Astrocyte (in vitro differentiated cells and primary cell): ENCODE data around the gene NOP56. TPM values are rescaled to one million over a fixed set of nuclear protein-coding genes. Genes with fewer than 3 reads are reported as not detected.

Source experiments
- DNase-seq: peaks from one replicate; pipeline ENCODE4 v3.0.0-alpha.2; 2010; ENCODE audit warnings: low read depth
- FAIRE-seq: peaks from 2 replicates; lab custom pipeline; 2011; peaks lifted over from hg19 to GRCh38; lab: Jason Lieb, UNC
- H2AFZ ChIP-seq: 2 replicates; pipeline ENCODE4 v1.6.0; 2012; ENCODE audit warnings: low read depth, low read length, inconsistent platforms
- H3K27ac ChIP-seq: 2 replicates; pipeline ENCODE4 v1.5.1; 2011; ENCODE audit warnings: low read depth, low read length, inconsistent platforms
- H3K27me3 ChIP-seq: 2 replicates; pipeline ENCODE4 v1.6.0; 2011; ENCODE audit warnings: low read length, inconsistent platforms; ENCODE audit not compliant: insufficient read depth
- H3K36me3 ChIP-seq: 2 replicates; pipeline ENCODE4 v1.5.1; 2011; ENCODE audit warnings: low read length, inconsistent platforms; ENCODE audit not compliant: insufficient read depth
- H3K4me1 ChIP-seq: 2 replicates; pipeline ENCODE4 v1.5.1; 2011; ENCODE audit warnings: low read length, inconsistent platforms; ENCODE audit not compliant: insufficient read depth
- H3K4me2 ChIP-seq: 2 replicates; pipeline ENCODE4 v1.6.0; 2012; ENCODE audit warnings: low read length, inconsistent platforms
- H3K4me3 ChIP-seq: 2 replicates; pipeline ENCODE4 v1.5.1; 2011; ENCODE audit warnings: low read depth, mild to moderate bottlenecking, low read length, inconsistent platforms; ENCODE audit not compliant: insufficient read depth
- H3K79me2 ChIP-seq: 2 replicates; pipeline ENCODE4 v1.6.0; 2012; ENCODE audit warnings: mild to moderate bottlenecking, low read length, inconsistent platforms; ENCODE audit not compliant: insufficient read depth
- H3K9ac ChIP-seq: 2 replicates; pipeline ENCODE4 v1.6.0; 2012; ENCODE audit warnings: mild to moderate bottlenecking, low read length, inconsistent platforms
- H3K9me3 ChIP-seq: 2 replicates; pipeline ENCODE4 v1.5.1; 2012; ENCODE audit warnings: low read depth, mild to moderate bottlenecking, low read length, inconsistent platforms; ENCODE audit not compliant: insufficient read depth
- H4K20me1 ChIP-seq: 2 replicates; pipeline ENCODE4 v1.6.0; 2012; ENCODE audit warnings: low read length, inconsistent platforms; ENCODE audit not compliant: insufficient read depth
- H3K27ac Mint-ChIP-seq: one replicate; pipeline ENCODE4 v1.8.0; 2021; ENCODE audit warnings: mild to moderate bottlenecking, mixed read lengths; ENCODE audit not compliant: unreplicated experiment
- H3K27me3 Mint-ChIP-seq: one replicate; pipeline ENCODE4 v1.8.0; 2021; ENCODE audit warnings: low read depth, mixed read lengths; ENCODE audit not compliant: unreplicated experiment
- H3K36me3 Mint-ChIP-seq: one replicate; pipeline ENCODE4 v1.8.0; 2021; ENCODE audit warnings: low read depth, mixed read lengths; ENCODE audit not compliant: unreplicated experiment
- H3K4me1 Mint-ChIP-seq: one replicate; pipeline ENCODE4 v1.8.0; 2021; ENCODE audit warnings: low read depth, mixed read lengths; ENCODE audit not compliant: unreplicated experiment
- H3K4me3 Mint-ChIP-seq: one replicate; pipeline ENCODE4 v1.8.0; 2021; ENCODE audit warnings: mild to moderate bottlenecking, moderate library complexity, mixed read lengths; ENCODE audit not compliant: unreplicated experiment
- H3K9me3 Mint-ChIP-seq: one replicate; pipeline ENCODE4 v1.8.0; 2021; ENCODE audit warnings: mild to moderate bottlenecking, mixed read lengths; ENCODE audit not compliant: unreplicated experiment
- CTCF ChIP-seq: IDR thresholded peaks from 2 replicates; pipeline ENCODE4 v1.5.1; 2011; ENCODE audit warnings: low read depth, mild to moderate bottlenecking, inconsistent platforms, low read length, moderate library complexity; ENCODE audit not compliant: insufficient read depth
- EZH2 ChIP-seq: IDR thresholded peaks from 2 replicates; pipeline ENCODE4 v1.6.1; 2012; ENCODE audit warnings: mild to moderate bottlenecking, low read length, inconsistent platforms; ENCODE audit not compliant: insufficient read depth
- total RNA-seq: library from RNA; stranded (reverse); gene quantifications from 2 replicates; pipeline ENCODE4 v1.2.1, GENCODE V29; 2021

The NOP56 gene
- total RNA-seq, 1 donor from 2014 or later, result 292 TPM

GRCh38 chr20:2618815-2619214 is 33.6 kb upstream of the NOP56 start:
- no peak overlapping the region for H2AFZ ChIP-seq
- peaks cover 3% of the 10 kb centered on the region for H3K4me1 Mint-ChIP-seq
- FAIRE-seq, result no peak
- no peak overlapping the region for H3K4me3 Mint-ChIP-seq
- peaks cover 34% of the 10 kb centered on the region for H3K9me3 Mint-ChIP-seq
- TF ChIP-seq EZH2, result no peak
- TF ChIP-seq CTCF, result no peak
- H3K4me3 ChIP-seq, result no peak overlapping the region
- no peak for DNase-seq
- H3K27me3 Mint-ChIP-seq, result peaks cover 7% of the 10 kb centered on the region
- no peak overlapping the region for H3K27ac ChIP-seq
- H3K79me2 ChIP-seq, result no peaks in the 10 kb centered on the region
- no peaks in the 10 kb centered on the region for H3K27me3 ChIP-seq
- H3K4me1 ChIP-seq, result no peaks in the 10 kb centered on the region
- H3K36me3 ChIP-seq, result no peaks in the 10 kb centered on the region
- H3K27ac Mint-ChIP-seq, result no peak overlapping the region
- no peak overlapping the region for H3K4me2 ChIP-seq
- H3K9me3 ChIP-seq, result peaks cover 8% of the 10 kb centered on the region
- no peaks in the 10 kb centered on the region for H4K20me1 ChIP-seq
- peaks cover 3% of the 10 kb centered on the region for H3K36me3 Mint-ChIP-seq
- H3K9ac ChIP-seq, result no peak overlapping the region

- H3K4me3 Mint-ChIP-seq, result no peak overlapping the region
- TF ChIP-seq CTCF, result no peak
- no peak for TF ChIP-seq EZH2
- Histone ChIP-seq H4K20me1 (no peaks in the 10 kb centered on the region), H3K79me2 (no peaks in the 10 kb centered on the region), H3K9me3 (peaks cover 8% of the 10 kb centered on the region), H3K36me3 (no peaks in the 10 kb centered on the region), H3K27me3 (no peaks in the 10 kb centered on the region), H2AFZ (no peak overlapping the region), H3K4me3 (no peak overlapping the region), H3K27ac (no peak overlapping the region), H3K4me2 (no peak overlapping the region), H3K9ac (no peak overlapping the region), H3K4me1 (no peaks in the 10 kb centered on the region)
- peaks cover 7% of the 10 kb centered on the region for H3K27me3 Mint-ChIP-seq
- peaks cover 38% of the 10 kb centered on the region for H3K9me3 Mint-ChIP-seq
- no peak overlapping the region for H3K27ac Mint-ChIP-seq
- DNase-seq (no peak), FAIRE-seq (no peak)
- peaks cover 3% of the 10 kb centered on the region for H3K36me3 Mint-ChIP-seq
- peaks cover 3% of the 10 kb centered on the region for H3K4me1 Mint-ChIP-seq
Measured at GRCh38 chr20:2619337-2619736, 33.1 kb upstream of the NOP56 start.

GRCh38 chr20:2619961-2620595 is 32.4 kb upstream of the NOP56 start:
- Mint-ChIP-seq H3K4me3 (no peak overlapping the region), H3K4me1 (peaks cover 3% of the 10 kb centered on the region), H3K9me3 (peaks cover 40% of the 10 kb centered on the region), H3K27ac (peak overlapping the region; percentile 29), H3K36me3 (peaks cover 3% of the 10 kb centered on the region), H3K27me3 (peaks cover 7% of the 10 kb centered on the region)
- Histone ChIP-seq H3K27ac (no peak overlapping the region), H3K4me2 (no peak overlapping the region), H3K4me1 (no peaks in the 10 kb centered on the region), H3K9ac (no peak overlapping the region), H4K20me1 (no peaks in the 10 kb centered on the region), H3K4me3 (no peak overlapping the region), H3K27me3 (no peaks in the 10 kb centered on the region), H3K36me3 (no peaks in the 10 kb centered on the region), H2AFZ (no peak overlapping the region), H3K79me2 (no peaks in the 10 kb centered on the region), H3K9me3 (peaks cover 10% of the 10 kb centered on the region)
- DNase-seq (peak; percentile 10), FAIRE-seq (no peak)
- TF ChIP-seq EZH2 (no peak), CTCF (no peak)
